C4-2B (cell line): ENCODE results near the gene MKLN1.

Experiments used
- CTCF ChIP-seq: fragments of 450-650 bp; conservative IDR thresholded peaks from 2 replicates; pipeline ENCODE4 v1.5.1; 2017; ENCODE audit warnings: mild to moderate bottlenecking
- ZFX ChIP-seq: fragments of 450-650 bp; IDR thresholded peaks from 2 replicates; pipeline ENCODE4 v1.6.1; 2017

GRCh38 chr7:131412031-131412430 is 84.4 kb downstream of the MKLN1 start:
- no peak for TF ChIP-seq CTCF
- no peak for TF ChIP-seq ZFX
